NCI-H345 treated with DMSO at 0.1 percent for 48 hours (cell line): ENCODE data around the gene RARG.

Source experiments
- DNase-seq: peaks from one replicate; lab custom pipeline; 2025; ENCODE audit not compliant: unreplicated experiment; lab: John Stamatoyannopoulos, UW

The RARG gene

DNA sequence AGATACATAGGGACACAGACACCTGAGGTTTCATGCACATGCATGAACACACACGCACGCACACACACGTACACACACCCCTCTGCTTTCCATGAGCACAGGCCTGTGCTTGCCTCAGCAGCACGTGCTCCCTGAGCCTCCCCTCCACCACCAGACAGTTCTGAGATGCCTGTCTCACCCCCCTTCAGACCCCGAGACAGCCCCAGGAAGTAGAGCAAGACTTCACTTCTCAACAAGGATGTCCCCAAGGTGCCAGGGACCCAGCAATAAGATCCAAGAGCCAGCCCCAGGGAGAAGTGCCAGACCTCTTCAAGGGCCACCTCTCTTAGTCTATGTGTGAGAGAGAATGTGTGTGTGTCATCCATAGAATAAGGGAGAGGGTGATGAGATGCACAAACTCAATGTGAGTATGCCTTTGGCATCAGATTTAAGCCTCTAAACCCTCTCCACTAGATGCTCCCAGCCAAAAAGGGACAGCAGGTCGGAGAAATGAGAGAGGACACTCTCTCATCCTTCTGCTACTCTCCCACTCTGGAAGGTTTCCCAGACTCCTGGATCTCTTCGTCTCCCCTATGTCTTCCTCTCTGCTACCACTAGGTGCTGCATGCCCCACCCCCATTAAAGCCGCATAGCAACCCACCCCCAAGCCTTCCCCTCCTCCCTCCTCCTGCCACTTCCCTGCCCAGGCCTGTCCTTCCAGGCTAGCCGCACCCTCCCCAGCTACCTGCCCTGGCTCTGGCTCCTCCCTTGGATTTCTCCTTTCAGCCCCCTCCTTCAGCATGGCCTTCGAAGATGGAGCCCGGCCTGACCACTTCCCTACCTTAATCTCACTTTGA, 7.7 kb downstream of the RARG start:
- no peak for DNase-seq

DNA sequence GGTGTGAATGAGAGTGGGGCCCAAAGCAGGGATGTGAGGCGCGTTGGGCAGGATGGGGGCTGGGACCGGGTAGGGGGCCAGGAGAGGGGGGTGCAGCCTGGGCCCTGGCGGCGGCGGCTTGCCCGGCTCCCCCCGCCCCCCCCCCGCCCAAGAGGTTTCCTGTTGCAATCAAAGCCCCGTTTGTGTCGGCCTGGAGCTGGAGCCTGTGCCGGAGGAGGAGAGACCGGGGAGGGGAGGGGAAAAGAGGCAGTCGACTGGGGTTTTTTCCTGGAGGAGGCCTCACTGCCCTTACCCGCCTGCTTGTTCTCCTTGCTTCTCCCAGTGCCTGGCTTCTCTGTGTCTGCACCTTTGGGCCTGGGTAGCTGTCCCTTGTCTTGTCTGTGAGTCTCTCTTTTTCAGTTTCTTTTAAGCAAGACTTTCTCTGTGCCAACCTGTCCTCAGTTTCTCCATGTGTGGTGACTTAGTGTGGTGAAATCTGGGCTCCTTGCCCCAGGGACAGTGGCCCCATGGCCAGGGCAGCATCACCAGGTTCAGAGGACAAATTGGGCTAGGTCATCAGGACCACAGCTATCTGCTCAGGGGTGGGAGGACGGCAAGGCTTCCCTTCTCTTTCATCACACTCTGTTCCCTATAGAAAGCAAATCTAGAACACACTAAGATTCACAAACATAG, 8.5 kb downstream of the RARG start:
- DNase-seq, result no peak

GRCh38 chr12:53222806-53223261, 9.2 kb downstream of the RARG start:
- no peak for DNase-seq

DNA sequence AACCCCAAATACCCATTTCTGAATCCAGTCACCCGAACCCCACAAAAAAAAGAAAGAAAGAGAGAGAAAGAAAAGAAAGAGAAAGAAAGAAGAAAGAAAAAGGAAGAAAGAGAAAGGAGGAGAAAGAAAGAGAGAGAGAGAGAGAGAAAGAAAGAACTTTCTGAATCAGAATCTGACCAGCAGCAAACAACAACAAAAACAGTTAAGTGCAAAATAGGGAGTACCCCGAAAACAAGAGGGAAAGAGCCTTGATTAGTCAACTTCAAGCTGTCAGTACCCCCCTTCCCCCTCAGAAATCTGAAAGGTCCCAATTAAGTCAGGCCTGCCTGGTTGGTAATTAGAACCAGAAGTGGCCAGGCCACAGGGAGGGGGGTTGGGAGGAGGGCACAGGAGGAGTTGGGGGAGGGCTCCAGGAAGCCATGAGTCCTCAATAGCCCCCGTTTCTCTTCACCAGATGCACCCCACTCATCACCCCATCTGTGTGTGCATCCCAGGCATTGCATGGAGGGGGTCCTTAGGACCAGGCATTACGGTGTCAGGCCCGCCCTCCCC, 9.8 kb downstream of the RARG start:
- no peak for DNase-seq

DNA sequence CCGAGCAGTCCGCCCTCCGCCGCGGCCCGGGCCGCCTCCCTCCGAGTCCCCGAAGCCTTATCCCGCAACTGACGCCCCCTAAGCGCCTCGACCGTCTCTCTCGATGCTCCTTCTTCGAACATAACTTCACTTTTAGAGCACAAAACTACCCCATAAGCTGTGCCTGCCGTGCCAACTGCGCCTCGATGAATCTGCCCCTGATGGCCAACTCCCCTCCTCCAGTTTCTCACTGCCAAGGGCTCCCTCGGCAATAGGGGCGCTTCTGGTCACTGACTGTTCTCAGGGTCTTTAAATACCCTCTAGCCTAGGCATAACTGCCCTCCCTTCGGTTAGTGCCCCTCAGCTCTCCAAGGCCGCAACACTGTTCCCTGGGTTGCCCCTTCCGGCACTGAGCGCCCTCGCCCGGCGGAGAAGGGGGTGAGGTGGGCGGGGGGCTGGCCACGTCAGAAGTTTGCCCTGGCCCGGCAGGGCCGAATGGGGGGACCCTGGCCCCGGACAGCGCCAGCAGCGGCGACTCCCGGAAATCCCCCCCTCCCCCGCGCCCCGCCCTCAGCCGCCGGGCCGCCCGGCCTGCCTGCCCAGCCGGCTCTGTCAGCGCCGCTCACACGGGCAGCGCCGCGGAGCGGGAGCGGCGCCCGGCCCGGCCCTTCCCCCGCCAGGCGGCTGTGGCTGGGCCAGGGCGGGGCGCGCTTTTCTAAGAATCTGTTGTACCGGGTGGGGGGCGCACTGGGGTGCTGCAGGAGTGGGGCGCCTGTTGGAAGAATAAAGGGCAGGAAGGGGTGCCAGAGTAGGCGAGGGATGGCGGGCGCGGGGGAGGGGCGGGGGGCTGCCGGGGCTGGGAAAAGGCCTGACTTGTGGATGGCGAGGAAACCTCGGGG, 10.6 kb downstream of the RARG start:
- DNase-seq, result peak; percentile 40

DNA sequence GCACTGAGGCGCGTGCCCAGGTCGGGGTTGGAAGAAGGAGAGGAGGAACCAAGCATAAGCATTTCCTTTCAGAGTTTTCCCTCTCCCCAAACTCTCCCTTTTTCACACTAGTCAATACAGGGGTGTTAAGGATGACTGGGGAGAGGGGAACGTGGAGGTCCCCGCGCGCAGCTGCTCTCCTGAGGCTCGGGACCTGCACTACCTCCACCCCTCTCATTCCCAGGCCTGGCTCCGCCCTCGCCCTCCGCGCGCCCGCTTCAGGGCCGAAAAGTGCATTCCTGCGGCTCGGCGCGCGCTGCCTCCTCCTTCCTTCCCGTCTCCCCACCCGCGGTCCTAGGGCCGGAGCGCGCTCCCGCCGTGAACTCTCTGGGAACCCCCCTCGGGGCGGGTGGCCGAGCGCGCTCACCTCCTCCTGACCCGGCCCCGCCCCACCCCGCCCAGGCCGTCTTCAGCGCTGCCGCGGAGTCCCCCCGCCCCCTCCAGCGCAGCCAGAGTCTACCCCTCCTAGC, 11.3 kb downstream of the RARG start:
- peak; percentile 66 for DNase-seq

GRCh38 chr12:53219956-53220693, 11.9 kb downstream of the RARG start:
- DNase-seq, result peak; percentile 36

DNA sequence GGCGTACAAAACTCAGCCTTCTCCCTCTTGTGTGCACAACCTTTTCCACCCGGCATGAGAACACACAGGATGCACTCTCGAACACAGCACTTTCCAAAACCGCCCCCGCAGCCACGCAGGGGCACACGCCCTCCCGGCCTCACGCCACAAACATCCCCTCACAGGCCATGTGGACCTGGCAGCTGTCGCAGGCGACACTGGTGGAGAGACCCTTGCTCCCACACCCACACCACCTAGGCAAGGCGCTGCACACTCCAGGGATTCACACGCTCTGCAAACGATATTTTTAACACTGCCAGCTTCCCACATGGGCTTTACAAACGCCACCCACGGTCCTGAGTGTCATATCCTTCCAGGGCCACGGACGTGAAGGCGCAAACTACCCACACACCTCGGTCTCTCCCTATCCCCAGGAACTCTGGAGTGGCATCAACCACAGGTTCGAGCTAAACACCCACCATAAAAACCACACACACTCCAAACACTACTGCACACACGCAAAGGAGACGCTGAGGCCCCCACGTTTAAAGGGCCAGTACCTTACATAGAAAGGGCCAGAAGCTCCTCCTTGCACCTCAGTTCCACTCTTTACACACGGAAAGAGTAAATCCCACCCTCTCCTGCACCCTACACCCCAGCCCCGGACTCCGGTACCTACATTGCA, 12.6 kb downstream of the RARG start:
- DNase-seq, result no peak

DNA sequence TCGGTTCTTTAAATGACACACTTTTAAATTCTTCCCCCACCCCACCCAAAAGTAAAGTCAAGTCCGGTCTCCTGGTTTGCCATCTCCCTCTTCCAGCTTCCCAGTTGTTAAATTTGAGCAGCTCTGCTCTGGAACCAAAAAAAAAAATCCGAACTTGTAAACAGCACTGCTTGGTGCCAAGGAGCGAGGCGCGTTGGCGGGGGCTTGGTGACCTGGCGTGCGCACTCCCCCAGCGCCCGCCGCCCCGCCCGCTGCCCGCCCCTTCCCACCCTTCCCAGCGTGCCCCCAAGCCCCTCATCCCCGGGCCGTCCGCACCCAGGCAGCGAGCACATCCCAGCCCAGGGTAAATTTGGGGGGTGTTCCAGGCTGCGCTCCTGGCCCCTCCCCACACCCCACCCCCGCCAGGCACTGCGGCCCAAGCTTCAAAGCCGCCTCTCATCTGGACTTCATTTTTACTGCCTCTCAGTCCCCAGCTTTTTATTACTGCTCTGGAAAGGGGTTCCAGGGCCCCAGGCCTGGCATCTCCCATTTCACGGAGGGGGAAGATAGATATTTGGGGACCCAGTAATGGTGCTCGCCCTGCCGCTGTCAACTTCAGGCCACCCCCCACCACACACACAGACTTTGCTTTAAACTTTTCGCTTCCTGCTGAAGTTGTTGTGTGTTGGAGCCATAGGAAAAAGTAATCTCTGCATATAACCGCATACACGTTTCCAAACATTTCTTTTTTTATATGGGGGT, 13.3 kb downstream of the RARG start:
- no peak for DNase-seq

- DNase-seq, result no peak
These were observed 14.1 kb downstream of the RARG start for GRCh38 chr12:53217931-53218307.

DNA sequence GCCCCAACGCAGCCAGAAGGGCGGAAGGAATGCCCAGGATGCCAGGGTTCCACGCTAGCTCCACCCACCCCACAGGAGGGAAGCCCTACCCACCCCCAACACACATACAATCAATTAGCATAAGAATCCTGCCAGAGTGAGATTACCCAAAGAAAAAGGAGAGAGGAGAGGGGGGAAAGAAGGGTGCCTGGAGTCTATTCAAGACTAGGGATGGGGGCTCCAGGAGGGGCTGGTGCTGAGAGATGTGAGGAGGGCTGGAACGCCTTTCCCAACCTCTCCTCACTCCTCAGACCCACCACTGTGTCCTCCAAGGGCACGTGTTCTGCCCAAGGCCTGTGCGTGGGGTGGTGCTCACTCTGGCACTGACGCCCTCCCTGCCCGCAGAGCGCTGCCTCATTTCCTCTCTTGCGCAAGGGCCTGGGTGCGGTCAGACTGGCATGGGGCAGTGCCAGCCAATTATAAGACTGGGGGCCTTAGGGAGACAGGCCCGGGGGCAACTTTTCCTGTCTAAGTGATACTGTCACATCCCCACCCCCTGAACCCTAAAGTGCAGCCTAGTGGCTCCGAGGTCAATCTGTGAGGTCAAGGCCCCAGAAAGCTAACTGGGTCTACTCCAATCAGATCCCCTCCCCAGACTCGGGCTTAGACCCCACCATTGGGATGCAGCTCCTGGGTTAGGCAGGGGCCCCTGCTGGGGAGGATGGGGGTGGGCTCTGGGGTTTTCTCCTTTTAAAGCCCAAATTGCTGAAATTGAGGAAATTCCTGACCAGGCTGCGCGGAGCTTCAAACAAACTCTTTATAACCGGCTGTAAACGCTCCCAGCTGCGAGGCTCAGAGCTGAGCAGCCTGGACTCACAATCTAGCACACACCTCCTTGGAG, 14.7 kb downstream of the RARG start:
- DNase-seq, result no peak

DNA sequence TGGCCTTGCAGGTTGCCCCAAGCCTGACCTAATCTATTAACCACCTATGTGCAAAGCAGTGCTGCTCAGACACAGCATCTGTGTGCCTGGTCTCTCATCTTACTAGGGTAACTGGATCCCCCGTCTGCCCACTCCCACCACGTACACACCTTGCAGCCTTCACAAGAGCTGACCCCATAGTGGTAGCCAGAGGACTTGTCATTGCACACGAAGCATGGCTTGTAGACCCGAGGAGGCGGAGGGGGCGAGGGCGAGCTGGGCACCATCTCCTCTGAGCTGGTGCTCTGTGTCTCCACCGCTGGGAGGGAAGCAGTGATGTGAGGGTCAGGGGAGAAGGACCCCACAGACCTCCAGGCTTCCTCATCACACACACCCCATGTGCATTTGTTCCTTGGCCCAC, 16.5 kb downstream of the RARG start:
- DNase-seq, result no peak

- DNase-seq, result no peak
These were observed 17.1 kb downstream of the RARG start for GRCh38 chr12:53214687-53215455.

DNA sequence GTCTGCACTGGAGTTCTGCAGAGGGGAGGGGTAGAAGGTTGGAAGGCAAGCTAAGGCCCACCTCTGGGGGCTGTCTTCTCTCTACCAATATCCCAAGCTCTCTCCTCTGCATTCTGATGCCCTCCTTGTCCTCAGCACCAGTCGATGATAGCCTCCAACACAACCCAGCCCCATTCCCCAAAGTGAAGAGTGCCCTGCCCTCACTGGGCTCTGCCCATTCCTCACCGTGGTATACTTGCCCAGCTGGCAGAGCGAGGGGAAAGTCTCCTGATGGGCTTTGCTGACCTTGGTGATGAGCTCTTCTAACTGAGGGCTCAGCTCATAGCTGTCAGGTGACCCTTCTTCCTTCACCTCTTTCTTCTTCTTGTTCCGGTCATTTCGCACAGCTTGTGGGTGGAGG, 17.8 kb downstream of the RARG start:
- no peak for DNase-seq

- DNase-seq, result peak; percentile 82
These were observed 18.7 kb downstream of the RARG start for GRCh38 chr12:53213348-53213747.

DNA sequence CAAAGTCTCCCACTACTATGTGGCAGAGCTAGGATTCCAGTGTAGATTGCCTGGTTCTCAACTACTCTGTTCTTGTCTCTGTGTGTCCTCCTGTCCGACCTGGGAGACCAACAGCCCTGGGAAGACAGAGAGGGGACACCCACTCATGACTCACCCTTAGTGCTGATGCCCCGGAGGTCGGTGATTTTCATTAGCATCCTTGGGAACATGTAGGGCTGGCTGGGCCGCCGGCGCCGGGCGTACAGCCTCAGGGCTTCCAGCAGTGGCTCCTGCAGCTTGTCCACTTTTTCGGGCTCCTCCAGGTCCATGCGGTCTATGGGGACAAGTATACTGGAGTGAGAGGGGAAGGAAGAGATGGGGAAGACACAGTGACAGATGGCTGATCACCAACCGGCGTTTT, 19.1 kb downstream of the RARG start:
- no peak for DNase-seq
